ENCODE results near the gene LGALS13.

- TF ChIP-seq POLR2A (IDR thresholded peaks at IDR 0.05) (no peak), CTCF (IDR thresholded peaks at IDR 0.05) (no peak), POLR2AphosphoS5 (IDR thresholded peaks at IDR 0.05) (no peak)
These were observed 11.3 kb downstream of the LGALS13 start for GRCh38 chr19:39613597-39613996.
